Heart left ventricle (tissue), 16 donors: Measurements from ENCODE around the gene NKX2-3. TPM values are rescaled to one million over a fixed set of nuclear protein-coding genes. Genes with fewer than 3 reads are reported as not detected.

Experiments used
- ATAC-seq, 4 donors: fragments of 200-7000 bp; cut with Tn5 transposase; one replicate each; pipeline ENCODE4 v1.9.1; 2020 to 2022; ENCODE audit warnings: moderate library complexity in 4 of 4, mild to moderate bottlenecking in 3 of 4, moderate number of reproducible peaks in 1 of 4
- DNase-seq, 5 donors: peaks; one replicate each; pipeline ENCODE4 v3.0.0-alpha.2; 2020
- H3K27ac ChIP-seq, 12 donors: fragments of 200-600 bp; sonication (generic) in 4 of 12; one replicate each; pipeline versions ENCODE4 v1.5.0 to v1.8.0; 2016 to 2022; ENCODE audit warnings: mild to moderate bottlenecking in 2 of 12
- H3K27me3 ChIP-seq, 9 donors: fragments of 200-600 bp; sonication (generic) in 2 of 9; one replicate each; pipeline versions ENCODE4 v1.5.1 to v1.8.0; 2016 to 2022; ENCODE audit warnings: mild to moderate bottlenecking in 3 of 9
- H3K36me3 ChIP-seq, 9 donors: fragments of 200-600 bp; sonication (generic) in 2 of 9; one replicate each; pipeline versions ENCODE4 v1.5.0 to v1.8.0; 2018 to 2022; ENCODE audit warnings: mild to moderate bottlenecking in 2 of 9
- H3K4me1 ChIP-seq, 12 donors: fragments of 200-600 bp; sonication (generic) in 4 of 12; one replicate each; pipeline versions ENCODE4 v1.5.0 to v1.8.0; 2016 to 2022; ENCODE audit warnings: mild to moderate bottlenecking in 3 of 12
- H3K4me3 ChIP-seq, 12 donors: fragments of 200-600 bp; sonication (generic) in 4 of 12; one replicate each; pipeline versions ENCODE4 v1.5.0 to v1.8.0; 2017 to 2022; ENCODE audit warnings: mild to moderate bottlenecking in 9 of 12, moderate library complexity in 4 of 12
- H3K9me3 ChIP-seq, 12 donors: fragments of 200-600 bp; sonication (generic) in 4 of 12; one replicate each; pipeline versions ENCODE4 v1.5.0 to v1.8.0; 2016 to 2022; ENCODE audit warnings: mild to moderate bottlenecking in 1 of 12
- POLR2A ChIP-seq, 2 donors: fragments of 450-650 bp; IDR thresholded peaks; one replicate each; pipeline ENCODE4 v1.6.1; 2017; ENCODE audit warnings: antibody characterized with exemption in 2 of 2, mild to moderate bottlenecking in 2 of 2, moderate library complexity in 2 of 2
- WGBS, 4 donors: extraction: QIAGEN DNeasy Blood & Tissue Kit in 2 of 4; methylation state at CpG; one replicate each; pipeline versions ENCODE4 v1.1.5 to v1.1.7; 2013 to 2018; 5-methylcytosine and 5-hydroxymethylcytosine counted together
- intact Hi-C, 10 donors: fragments of 100-400 bp; cut with DNase I; formaldehyde crosslinking; loops; one replicate each; pipeline versions ENCODE4 v1.11.1 to v1.14.2; 2022
- polyA plus RNA-seq, 2 donors: library from polyadenylated mRNA; stranded (reverse); fragments of 200-250 nt; gene quantifications; one replicate each; pipeline ENCODE4 v1.2.3, GENCODE V29; 2013
- total RNA-seq, 9 donors: library from RNA; depleted of rRNA in 2 of 9; stranded (reverse); fragments of >200 nt in 2 of 9; fragmentation: NEBNext Ultra II Directional in 3 of 9; extraction: Animal tissue kit (Norgen Biotek cat#: 25700) in 3 of 9; gene quantifications; one replicate each; pipeline versions ENCODE4 v1.1.0 to v1.2.4, GENCODE V29; 2016 to 2023
- TF ChIP-seq, protein P1 (sequence below), 12 donors: fragments of 200-600 bp; sonication (generic) in 4 of 12; IDR thresholded peaks; one replicate each; pipeline versions ENCODE4 v1.5.0 to v1.8.0; 2018 to 2022; ENCODE audit warnings: antibody characterized with exemption in 12 of 12, mild to moderate bottlenecking in 5 of 12
- donor health status: ischemic (EF 13 %, LVEDD 7.1; RV severe dilation, severe dysfunction).
- donor health status: healthy with polysubstance abuse.
- donor health status: DM: no; HTN: yes; CAD: no.
- donor health status: DM: no; HTN: no; CAD: no.
- donor health status: ischemic (EF 25% LVEDD 6.9; RV normal size, moderate dysfunction).
- donor health status: ischemic (EF 25% LVEDD 5.7; RV mildly dilated, moderate dysfunction).
- donor health status: healthy.
- donor health status: DM: yes; HTN: yes; CAD: no.
- donor health status: ischemic (EF 35%, LVEDD 5.7; RV mildly dilated, moderate dysfunction).
- donor health status: nonischemic (EF 11% LVEDD 7.7; RV severe dilation, severe dysfunction).
- donor health status: DM: yes; HTN: yes; CAD: no.
- donor health status: PGD.
- donor health status: ischemic (EF 29% LVEDD 5.4; RV normal size, mild dysfunction).
- donor health status: nonischemic (EF 23%, LVEDD 6.1; RV moderate dilation, normal function).

Gene NKX2-3
- total and polyA plus RNA-seq, 11 donors, result not detected

DNA sequence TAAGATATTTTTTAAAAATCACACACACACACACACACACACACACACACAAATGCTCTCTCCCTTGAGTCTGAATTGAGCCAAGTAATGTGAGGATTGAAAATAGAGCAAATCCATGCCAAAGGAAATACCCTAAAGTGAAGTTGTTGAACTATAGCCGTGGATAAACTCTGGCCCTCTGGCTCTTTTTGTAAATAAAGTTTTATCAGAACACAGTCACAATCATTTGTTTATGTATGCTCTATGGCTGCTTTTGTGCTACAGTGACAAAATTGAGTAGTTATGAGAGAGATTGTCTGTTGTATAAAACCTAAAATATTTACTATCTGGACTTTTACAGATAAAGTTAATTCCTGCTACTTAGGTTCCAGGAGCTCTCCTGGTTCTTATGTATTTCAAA lies 39.1 kb downstream of the NKX2-3 start:
- Histone ChIP-seq H3K27me3 (peaks cover 0 to 36% (median 5%) of the 10 kb centered on the region in 9 donors), H3K9me3 (no peaks in the 10 kb centered on the region), H3K27ac (no peak overlapping the region), H3K36me3 (no peaks in the 10 kb centered on the region), H3K4me3 (no peak overlapping the region), H3K4me1 (no peaks in the 10 kb centered on the region)
- TF ChIP-seq, protein P1, sequence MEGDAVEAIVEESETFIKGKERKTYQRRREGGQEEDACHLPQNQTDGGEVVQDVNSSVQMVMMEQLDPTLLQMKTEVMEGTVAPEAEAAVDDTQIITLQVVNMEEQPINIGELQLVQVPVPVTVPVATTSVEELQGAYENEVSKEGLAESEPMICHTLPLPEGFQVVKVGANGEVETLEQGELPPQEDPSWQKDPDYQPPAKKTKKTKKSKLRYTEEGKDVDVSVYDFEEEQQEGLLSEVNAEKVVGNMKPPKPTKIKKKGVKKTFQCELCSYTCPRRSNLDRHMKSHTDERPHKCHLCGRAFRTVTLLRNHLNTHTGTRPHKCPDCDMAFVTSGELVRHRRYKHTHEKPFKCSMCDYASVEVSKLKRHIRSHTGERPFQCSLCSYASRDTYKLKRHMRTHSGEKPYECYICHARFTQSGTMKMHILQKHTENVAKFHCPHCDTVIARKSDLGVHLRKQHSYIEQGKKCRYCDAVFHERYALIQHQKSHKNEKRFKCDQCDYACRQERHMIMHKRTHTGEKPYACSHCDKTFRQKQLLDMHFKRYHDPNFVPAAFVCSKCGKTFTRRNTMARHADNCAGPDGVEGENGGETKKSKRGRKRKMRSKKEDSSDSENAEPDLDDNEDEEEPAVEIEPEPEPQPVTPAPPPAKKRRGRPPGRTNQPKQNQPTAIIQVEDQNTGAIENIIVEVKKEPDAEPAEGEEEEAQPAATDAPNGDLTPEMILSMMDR (IDR thresholded peaks at IDR 0.05), result no peak
- no peak for TF ChIP-seq POLR2A (IDR thresholded peaks at IDR 0.05)
- WGBS, 4 donors, result 45 to 70% (median 58%) methylated on average over 1 of the region's 1 CpG
- intact Hi-C loops, result no loop called here
- ATAC-seq (no peak), DNase-seq (no peak)

DNA sequence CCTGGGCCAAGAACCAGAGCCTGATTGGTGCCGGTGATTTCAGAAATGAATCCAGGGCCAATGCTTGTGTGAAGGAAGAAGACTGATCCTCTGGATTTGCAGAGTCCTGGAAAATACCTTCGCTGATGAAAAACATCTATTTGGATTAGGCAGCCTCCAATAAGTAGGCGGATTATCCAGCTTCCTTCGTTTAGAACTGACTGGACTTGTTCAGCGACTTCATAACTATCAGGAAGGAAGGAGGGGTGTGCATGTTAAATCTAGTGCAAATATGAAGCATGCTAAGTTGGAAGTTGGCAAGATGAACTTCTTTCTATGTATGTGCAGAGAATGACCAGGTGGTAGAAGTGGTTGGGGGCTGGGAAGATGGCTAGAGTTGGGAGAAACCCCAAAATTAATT lies 41.0 kb downstream of the NKX2-3 start:
- DNase-seq, result no peak
- no peak overlapping the region for H3K4me3 ChIP-seq
- H3K9me3 ChIP-seq, result no peaks in the 10 kb centered on the region
- peaks cover 0 to 28% (median 0%) of the 10 kb centered on the region in 9 donors for H3K27me3 ChIP-seq
- no peaks in the 10 kb centered on the region for H3K36me3 ChIP-seq
- no peaks in the 10 kb centered on the region for H3K4me1 ChIP-seq
- TF ChIP-seq, protein P1 (IDR thresholded peaks at IDR 0.05), result no peak
- TF ChIP-seq POLR2A (IDR thresholded peaks at IDR 0.05), result no peak
- intact Hi-C loops, result no loop called here
- ATAC-seq, result no peak
- 66 to 80% (median 74%) methylated on average over 5 of the region's 5 CpGs for WGBS, 4 donors
- H3K27ac ChIP-seq, result no peak overlapping the region

DNA sequence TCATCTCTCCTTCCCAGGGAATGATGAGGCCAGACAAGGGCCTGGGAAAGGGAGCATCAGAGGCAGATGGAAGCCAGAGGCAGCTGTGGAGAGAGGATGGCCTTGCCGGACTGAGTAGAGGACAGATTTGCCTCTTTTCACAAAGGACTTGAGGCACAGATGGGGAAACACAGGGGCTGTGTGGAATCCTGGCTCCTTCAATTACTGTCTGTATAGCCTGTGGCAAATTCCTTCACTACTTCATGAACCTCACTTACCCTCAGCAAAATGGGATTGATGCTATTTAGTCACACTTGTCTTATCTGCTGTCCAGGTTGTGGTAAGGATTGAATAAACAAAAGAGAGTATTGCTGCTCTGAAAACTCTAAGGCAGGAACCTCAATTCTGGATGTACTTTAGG lies 47.2 kb downstream of the NKX2-3 start:
- Histone ChIP-seq H3K27ac (no peak overlapping the region), H3K36me3 (no peaks in the 10 kb centered on the region), H3K27me3 (peaks cover 0 to 25% (median 0%) of the 10 kb centered on the region in 9 donors), H3K4me3 (no peak overlapping the region), H3K9me3 (no peaks in the 10 kb centered on the region), H3K4me1 (no peaks in the 10 kb centered on the region)
- TF ChIP-seq, protein P1 (IDR thresholded peaks at IDR 0.05), result no peak
- TF ChIP-seq POLR2A (IDR thresholded peaks at IDR 0.05), result no peak
- DNase-seq (no peak), ATAC-seq (no peak)
- WGBS, 4 donors, result 50 to 79% (median 68%) methylated on average over 1 of the region's 1 CpG
- intact Hi-C loops, result no loop called here

DNA sequence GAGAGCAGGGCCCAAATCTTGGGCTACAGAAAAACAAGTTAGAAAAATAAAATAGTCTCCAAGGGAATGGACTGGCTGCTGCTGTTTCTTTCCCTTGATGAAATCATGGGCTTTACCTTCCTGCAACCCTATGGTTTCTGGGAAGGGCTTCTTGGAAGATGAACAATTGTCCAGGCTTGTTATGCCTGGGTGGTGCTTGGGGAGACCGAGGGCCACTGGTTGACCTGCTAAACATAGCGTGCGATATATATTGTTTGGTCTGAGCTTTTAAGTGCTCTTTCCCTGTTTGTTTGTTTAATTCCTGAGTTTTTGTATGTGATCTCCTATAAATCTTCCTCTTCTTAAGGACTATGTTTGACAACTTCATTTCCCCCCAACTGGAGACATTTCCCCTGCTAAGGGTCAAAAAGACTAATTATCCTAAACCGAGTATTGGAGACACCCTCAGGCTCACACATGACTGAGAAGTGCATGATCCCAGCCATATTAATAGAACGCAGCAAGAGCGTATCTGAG lies 49.6 kb downstream of the NKX2-3 start:
- Histone ChIP-seq H3K27ac (no peak overlapping the region), H3K4me1 (no peaks in the 10 kb centered on the region), H3K36me3 (no peaks in the 10 kb centered on the region), H3K9me3 (no peaks in the 10 kb centered on the region), H3K27me3 (peaks cover 0 to 22% (median 0%) of the 10 kb centered on the region in 9 donors), H3K4me3 (no peak overlapping the region)
- no peak for TF ChIP-seq POLR2A (IDR thresholded peaks at IDR 0.05)
- TF ChIP-seq, protein P1 (IDR thresholded peaks at IDR 0.05), result no peak
- 78 to 84% (median 80%) methylated on average over 6 of the region's 6 CpGs for whole genome bisulfite sequencing, 4 donors
- no peak for DNase-seq
- ATAC-seq, result no peak
- intact Hi-C loops, result no loop called here
